Mesothelial cell of epicardium (in vitro differentiated cells): ENCODE results near the gene DOCK4. TPM values are rescaled to one million over a fixed set of nuclear protein-coding genes. Genes with fewer than 3 reads are reported as not detected.

Experiments used
- DNase-seq, 2 experiments: peaks; one replicate each; pipeline ENCODE4 v3.0.0; 2021; ENCODE audit warnings: low spot score in 2 of 2; ENCODE audit not compliant: unreplicated experiment in 2 of 2
- H3K27ac Mint-ChIP-seq: 2 replicates; pipeline ENCODE4 v1.8.0; 2021; ENCODE audit warnings: mixed read lengths
- H3K27me3 Mint-ChIP-seq: 2 replicates; pipeline ENCODE4 v1.8.0; 2021; ENCODE audit warnings: low read depth, mixed read lengths
- H3K36me3 Mint-ChIP-seq: 2 replicates; pipeline ENCODE4 v1.8.0; 2021; ENCODE audit warnings: mixed read lengths
- H3K4me1 Mint-ChIP-seq: 2 replicates; pipeline ENCODE4 v1.8.0; 2021; ENCODE audit warnings: mixed read lengths
- H3K4me3 Mint-ChIP-seq: 2 replicates; pipeline ENCODE4 v1.8.0; 2021; ENCODE audit warnings: mild to moderate bottlenecking, moderate library complexity, mixed read lengths
- H3K9me3 Mint-ChIP-seq: 2 replicates; pipeline ENCODE4 v1.8.0; 2021; ENCODE audit warnings: mixed read lengths
- CTCF ChIP-seq: fragments of 200-600 bp; sonication (generic); IDR thresholded peaks from one replicate; pipeline ENCODE4 v1.5.0; 2021; ENCODE audit warnings: antibody characterized with exemption; ENCODE audit not compliant: unreplicated experiment
- total RNA-seq: library from RNA; stranded (reverse); gene quantifications from 3 replicates; pipeline ENCODE4 v1.2.1, GENCODE V29; 2021

The DOCK4 gene
- total RNA-seq, 1 donor from 2014 or later = 27.7 TPM

GRCh38 chr7:112149734-112150133 lies 56.5 kb downstream of the DOCK4 start:
- no peak overlapping the region for H3K27ac Mint-ChIP-seq
- peaks cover 10% of the 10 kb centered on the region for H3K4me1 Mint-ChIP-seq
- DNase-seq = no peak
- H3K4me3 Mint-ChIP-seq = no peak overlapping the region
- no peaks in the 10 kb centered on the region for H3K36me3 Mint-ChIP-seq
- no peaks in the 10 kb centered on the region for H3K27me3 Mint-ChIP-seq
- no peaks in the 10 kb centered on the region for H3K9me3 Mint-ChIP-seq
- no peak for TF ChIP-seq CTCF

GRCh38 chr7:112147793-112148361 lies 58.3 kb downstream of the DOCK4 start:
- no peak for TF ChIP-seq CTCF
- Mint-ChIP-seq H3K27me3 (no peaks in the 10 kb centered on the region), H3K27ac (no peak overlapping the region), H3K36me3 (no peaks in the 10 kb centered on the region), H3K9me3 (no peaks in the 10 kb centered on the region), H3K4me3 (no peak overlapping the region), H3K4me1 (peaks cover 17% of the 10 kb centered on the region)
- DNase-seq = no peak

- H3K36me3 Mint-ChIP-seq = no peaks in the 10 kb centered on the region
- H3K4me1 Mint-ChIP-seq = peaks cover 24% of the 10 kb centered on the region
- H3K9me3 Mint-ChIP-seq = no peaks in the 10 kb centered on the region
- no peak for DNase-seq
- no peak overlapping the region for H3K4me3 Mint-ChIP-seq
- no peaks in the 10 kb centered on the region for H3K27me3 Mint-ChIP-seq
- H3K27ac Mint-ChIP-seq = no peak overlapping the region
- no peak for TF ChIP-seq CTCF
These were observed 61.0 kb downstream of the DOCK4 start for GRCh38 chr7:112145206-112145605.

- no peak for DNase-seq
- H3K36me3 Mint-ChIP-seq = no peaks in the 10 kb centered on the region
- no peak overlapping the region for H3K4me3 Mint-ChIP-seq
- peaks cover 32% of the 10 kb centered on the region for H3K4me1 Mint-ChIP-seq
- TF ChIP-seq CTCF = no peak
- no peaks in the 10 kb centered on the region for H3K27me3 Mint-ChIP-seq
- no peaks in the 10 kb centered on the region for H3K9me3 Mint-ChIP-seq
- H3K27ac Mint-ChIP-seq = no peak overlapping the region
These were observed 61.7 kb downstream of the DOCK4 start for GRCh38 chr7:112144284-112145059.

- DNase-seq = no peak
- Mint-ChIP-seq H3K36me3 (no peaks in the 10 kb centered on the region), H3K4me3 (no peak overlapping the region), H3K27ac (no peak overlapping the region), H3K9me3 (no peaks in the 10 kb centered on the region), H3K4me1 (peaks cover 32% of the 10 kb centered on the region), H3K27me3 (no peaks in the 10 kb centered on the region)
- TF ChIP-seq CTCF = no peak
These were observed 62.6 kb downstream of the DOCK4 start for GRCh38 chr7:112143582-112143981.
